ENCODE data around the gene TBCCD1.

Gene TBCCD1

DNA sequence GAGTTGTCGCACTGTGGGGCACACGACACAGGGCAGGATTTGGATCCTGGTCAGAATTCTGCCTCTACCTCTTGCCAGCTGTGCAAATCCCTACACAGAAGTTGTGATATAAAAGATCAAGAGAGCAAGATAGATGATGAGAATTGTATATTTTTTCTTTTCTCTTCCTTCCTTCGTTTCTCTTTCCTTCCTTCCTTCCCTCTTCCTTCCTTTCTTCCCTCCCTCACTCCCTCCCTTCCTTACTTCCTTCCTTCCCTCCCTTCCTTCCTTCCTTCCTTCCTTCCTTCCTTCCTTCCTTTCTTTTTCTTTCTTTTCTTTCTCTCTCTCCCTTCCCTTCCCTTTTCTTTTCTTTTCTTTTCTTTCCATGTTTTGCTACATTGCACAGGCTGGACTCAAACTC, 33.8 kb upstream of the TBCCD1 start:
- H3K9me3 ChIP-seq (ENCODE audit: severe bottlenecking) = no peaks in the 10 kb centered on the region
- H3K27me3 ChIP-seq (ENCODE audit: insufficient read depth, poor library complexity, severe bottlenecking) = no peaks in the 10 kb centered on the region
- no peak overlapping the region for H3K27ac ChIP-seq (ENCODE audit: poor library complexity, severe bottlenecking)
- no peak overlapping the region for H3K4me3 ChIP-seq (ENCODE audit: severe bottlenecking)
- no peaks in the 10 kb centered on the region for H3K36me3 ChIP-seq (ENCODE audit: low read depth)
- no peak for DNase-seq (ENCODE audit: low spot score)
- no peak for ATAC-seq (ENCODE audit: low read depth)
- TF ChIP-seq CTCF (IDR thresholded peaks at IDR 0.05; ENCODE audit: poor library complexity, severe bottlenecking) = no peak
- H3K4me1 ChIP-seq (ENCODE audit: insufficient read depth, poor library complexity, severe bottlenecking) = peaks cover 8% of the 10 kb centered on the region

GRCh38 chr3:186599785-186600166, 32.6 kb upstream of the TBCCD1 start:
- TF ChIP-seq CTCF (IDR thresholded peaks at IDR 0.05; ENCODE audit: poor library complexity, severe bottlenecking) = no peak
- H3K4me1 ChIP-seq (ENCODE audit: insufficient read depth, poor library complexity, severe bottlenecking) = peaks cover 4% of the 10 kb centered on the region
- H3K36me3 ChIP-seq (ENCODE audit: low read depth) = no peaks in the 10 kb centered on the region
- no peaks in the 10 kb centered on the region for H3K27me3 ChIP-seq (ENCODE audit: insufficient read depth, poor library complexity, severe bottlenecking)
- DNase-seq (ENCODE audit: low spot score) (no peak), ATAC-seq (ENCODE audit: low read depth) (no peak)
- no peak overlapping the region for H3K4me3 ChIP-seq (ENCODE audit: severe bottlenecking)
- H3K9me3 ChIP-seq (ENCODE audit: severe bottlenecking) = no peaks in the 10 kb centered on the region
- no peak overlapping the region for H3K27ac ChIP-seq (ENCODE audit: poor library complexity, severe bottlenecking)

DNA sequence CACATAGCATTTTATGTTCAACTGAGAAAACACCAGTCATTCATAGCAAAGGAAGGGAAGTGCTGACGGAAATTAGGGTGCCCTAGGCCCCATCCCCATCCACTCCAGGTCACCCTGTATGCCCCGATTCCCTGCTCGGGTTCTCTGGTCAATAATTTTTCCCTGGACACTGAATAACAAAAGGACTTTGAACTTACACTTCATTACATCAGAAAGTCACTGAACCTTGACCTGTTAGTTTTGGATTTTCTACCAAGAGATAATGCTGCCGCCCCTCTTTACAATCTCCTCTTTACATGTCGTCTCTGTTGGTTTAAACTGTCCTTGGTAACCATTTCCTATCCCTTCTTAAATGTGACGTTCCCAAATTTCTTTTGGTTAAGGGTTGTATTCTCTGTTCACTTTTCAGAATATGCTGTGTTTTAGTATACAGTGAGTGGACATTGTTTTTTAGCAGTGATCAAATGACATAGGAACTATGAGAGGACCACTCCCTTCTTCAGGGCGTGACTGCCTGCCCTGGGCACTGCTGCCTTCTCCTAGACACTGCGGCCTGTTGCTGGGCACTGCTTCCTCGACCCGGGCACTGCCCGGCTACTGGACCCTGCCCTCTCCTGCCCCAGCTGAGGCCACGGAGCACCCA, 32.1 kb upstream of the TBCCD1 start:
- ATAC-seq (ENCODE audit: low read depth) (no peak), DNase-seq (ENCODE audit: low spot score) (no peak)
- H3K36me3 ChIP-seq (ENCODE audit: low read depth) = no peaks in the 10 kb centered on the region
- H3K27me3 ChIP-seq (ENCODE audit: insufficient read depth, poor library complexity, severe bottlenecking) = no peaks in the 10 kb centered on the region
- no peak overlapping the region for H3K27ac ChIP-seq (ENCODE audit: poor library complexity, severe bottlenecking)
- no peaks in the 10 kb centered on the region for H3K9me3 ChIP-seq (ENCODE audit: severe bottlenecking)
- H3K4me1 ChIP-seq (ENCODE audit: insufficient read depth, poor library complexity, severe bottlenecking) = peaks cover 4% of the 10 kb centered on the region
- no peak for TF ChIP-seq CTCF (IDR thresholded peaks at IDR 0.05; ENCODE audit: poor library complexity, severe bottlenecking)
- no peak overlapping the region for H3K4me3 ChIP-seq (ENCODE audit: severe bottlenecking)

DNA sequence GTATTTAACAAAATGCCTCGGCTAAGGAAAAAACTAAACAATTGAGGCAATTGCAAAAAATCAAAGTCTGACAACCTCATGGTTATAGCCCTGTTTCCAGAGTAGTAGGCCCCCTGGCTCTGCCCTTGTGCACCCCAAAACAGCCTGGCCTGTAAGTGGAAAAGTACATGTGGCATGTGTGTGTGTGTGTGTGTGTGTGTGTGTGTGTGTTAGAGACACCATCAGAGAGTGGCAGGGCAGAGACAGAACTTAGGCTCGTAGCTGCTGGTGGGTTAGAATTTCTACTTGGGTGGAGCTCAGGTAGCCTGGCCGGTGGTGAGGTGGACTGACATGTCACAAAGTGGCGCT, 31.6 kb upstream of the TBCCD1 start:
- ATAC-seq (ENCODE audit: low read depth) = no peak
- H3K4me3 ChIP-seq (ENCODE audit: severe bottlenecking) = no peak overlapping the region
- H3K27ac ChIP-seq (ENCODE audit: poor library complexity, severe bottlenecking) = no peak overlapping the region

More for the DNA sequence above, 31.6 kb upstream of the TBCCD1 start:
- Histone ChIP-seq H3K27me3 (ENCODE audit: insufficient read depth, poor library complexity, severe bottlenecking) (no peaks in the 10 kb centered on the region), H3K4me1 (ENCODE audit: insufficient read depth, poor library complexity, severe bottlenecking) (peaks cover 4% of the 10 kb centered on the region), H3K36me3 (ENCODE audit: low read depth) (no peaks in the 10 kb centered on the region), H3K9me3 (ENCODE audit: severe bottlenecking) (no peaks in the 10 kb centered on the region)
- TF ChIP-seq CTCF (IDR thresholded peaks at IDR 0.05; ENCODE audit: poor library complexity, severe bottlenecking) = no peak
- DNase-seq (ENCODE audit: low spot score) = no peak

Data from RWPE2 (cell line).